Spleen (tissue), 11 donors: ENCODE results near the gene KLKB1. TPM values are rescaled to one million over a fixed set of nuclear protein-coding genes. Genes with fewer than 3 reads are reported as not detected.

ENCODE experiments used
- DNase-seq: peaks from one replicate; pipeline ENCODE4 v3.0.0-alpha.2; 2020
- H3K27ac ChIP-seq, 8 donors: fragments of 200-600 bp; sonication (generic) in 7 of 8; 1 replicate in 4 of 8; 2 replicates in 4 of 8; pipeline versions ENCODE4 v1.5.0 to v1.8.0; 2016 to 2021; ENCODE audit warnings: inconsistent platforms in 4 of 8, mild to moderate bottlenecking in 4 of 8, moderate library complexity in 1 of 8
- H3K27me3 ChIP-seq, 7 donors: fragments of 200-600 bp; sonication (generic) in 6 of 7; replicated peaks in 1 of 7; 1 replicate in 4 of 7; 2 replicates in 3 of 7; pipeline versions ENCODE4 v1.5.0 to v1.8.0; 2016 to 2021; ENCODE audit warnings: inconsistent platforms in 3 of 7, mild to moderate bottlenecking in 1 of 7
- H3K36me3 ChIP-seq, 6 donors: fragments of 200-600 bp; sonication (generic) in 5 of 6; 1 replicate in 4 of 6; 2 replicates in 2 of 6; pipeline versions ENCODE4 v1.5.0 to v1.8.0; 2016 to 2021; ENCODE audit warnings: inconsistent platforms in 2 of 6
- H3K4me1 ChIP-seq, 6 donors: fragments of 200-600 bp; sonication (generic) in 5 of 6; 1 replicate in 3 of 6; 2 replicates in 3 of 6; pipeline versions ENCODE4 v1.5.0 to v1.8.0; 2016 to 2021; ENCODE audit warnings: inconsistent platforms in 3 of 6
- H3K4me3 ChIP-seq, 8 donors: fragments of 200-600 bp; sonication (generic) in 7 of 8; 1 replicate in 4 of 8; 2 replicates in 4 of 8; pipeline versions ENCODE4 v1.5.0 to v1.8.0; 2016 to 2021; ENCODE audit warnings: inconsistent platforms in 4 of 8, mild to moderate bottlenecking in 4 of 8, moderate library complexity in 2 of 8
- H3K9me3 ChIP-seq, 8 donors: fragments of 200-600 bp; sonication (generic) in 7 of 8; 1 replicate in 4 of 8; 2 replicates in 4 of 8; pipeline versions ENCODE4 v1.5.0 to v1.8.0; 2016 to 2021; ENCODE audit warnings: inconsistent platforms in 4 of 8
- POLR2A ChIP-seq, 3 donors: fragments of 450-650 bp; IDR thresholded peaks; one replicate each; pipeline ENCODE4 v1.5.1; 2017; ENCODE audit warnings: antibody characterized with exemption in 3 of 3, mild to moderate bottlenecking in 1 of 3
- POLR2AphosphoS5 ChIP-seq, 3 donors: sonication (generic); formaldehyde crosslinking; IDR thresholded peaks; one replicate each; pipeline ENCODE4 v1.5.1; 2017; ENCODE audit warnings: antibody characterized with exemption in 3 of 3
- WGBS, 5 donors: extraction: QIAGEN DNeasy Blood & Tissue Kit in 3 of 5; methylation state at CpG; one replicate each; pipeline versions ENCODE4 v1.1.5 to v1.1.7; 2013 to 2018; 5-methylcytosine and 5-hydroxymethylcytosine counted together
- intact Hi-C: fragments of 100-400 bp; cut with DNase I; formaldehyde crosslinking; loops from one replicate; pipeline ENCODE4 v1.15.0; 2023; ENCODE audit warnings: low total_unique reads
- polyA plus RNA-seq, 3 donors: library from polyadenylated mRNA; stranded (reverse); fragments of 200-250 nt; gene quantifications; one replicate each; pipeline ENCODE4 v1.2.1, GENCODE V29; 2013
- total RNA-seq, 7 donors: library from RNA; depleted of rRNA in 3 of 7; stranded (reverse); fragments of >200 nt in 3 of 7; fragmentation: NEBNext Ultra II Directional in 4 of 7; extraction: Animal tissue kit (Norgen Biotek cat#: 25700) in 4 of 7; gene quantifications; one replicate each; pipeline versions ENCODE4 v1.1.0 to v1.2.1, GENCODE V29; 2016 to 2021
- TF ChIP-seq, protein P1 (sequence below), 11 experiments: fragments of 200-600 bp in 7 of 11; fragments of 450-650 bp in 4 of 11; sonication (generic) in 4 of 11; IDR thresholded peaks in 8 of 11; conservative IDR thresholded peaks in 3 of 11; 1 replicate in 7 of 11; 2 replicates in 4 of 11; pipeline versions ENCODE4 v1.4.0 to v1.8.0; 2016 to 2021; ENCODE audit warnings: antibody characterized with exemption in 11 of 11, inconsistent platforms in 4 of 11, mild to moderate bottlenecking in 1 of 11
- donor health status: healthy with polysubstance abuse.
- donor health status: DM: no; HTN: no; CAD: no; lungs with moderate emphysema.
- donor health status: DM: no; HTN: no; CAD: no.
- donor health status: Bipolar disorder and iron deficiency.
- donor health status: healthy.
- donor health status: DM: no; HTN: no; CAD: no.
- donor health status: DM: yes; HTN: yes; CAD: no.

Gene KLKB1
- total and polyA plus RNA-seq, 10 donors, result 0.67 to 5.8 (median 1.7) TPM

DNA sequence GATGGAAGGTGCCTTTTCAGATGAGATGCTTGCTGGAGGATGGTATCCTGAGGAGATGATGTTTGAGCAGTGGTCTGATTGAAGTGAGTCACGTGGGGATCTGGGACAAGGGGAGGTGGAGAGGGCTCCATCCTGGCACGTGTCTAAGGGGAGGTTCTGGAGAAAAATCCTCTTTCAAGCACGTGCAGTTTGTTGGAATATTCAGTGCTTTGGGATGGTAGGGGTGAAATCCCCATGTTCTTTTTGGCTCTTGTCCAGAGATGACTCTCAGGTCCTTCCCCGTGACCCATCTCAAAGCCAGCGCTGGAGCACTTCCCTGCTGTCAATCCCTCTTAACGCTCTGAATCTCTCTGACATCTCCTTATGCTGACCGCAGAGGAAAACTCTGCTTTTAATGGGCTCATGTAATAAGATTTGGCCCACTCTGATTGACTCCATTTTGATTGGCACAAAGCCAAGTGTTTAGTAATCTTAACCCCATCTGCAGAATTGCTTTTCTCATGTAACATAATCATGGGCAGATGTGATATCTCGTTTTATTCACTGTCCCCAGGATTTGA is 10.8 kb upstream of the KLKB1 start:
- no peaks in the 10 kb centered on the region for H3K27me3 ChIP-seq
- no peaks in the 10 kb centered on the region for H3K4me1 ChIP-seq
- peaks cover 0 to 8% (median 5%) of the 10 kb centered on the region in 6 donors for H3K36me3 ChIP-seq
- no peak overlapping the region for H3K4me3 ChIP-seq
- no peak for DNase-seq
- TF ChIP-seq POLR2A (IDR thresholded peaks at IDR 0.05) (no peak), POLR2AphosphoS5 (IDR thresholded peaks at IDR 0.05) (no peak)
- TF ChIP-seq, protein P1, sequence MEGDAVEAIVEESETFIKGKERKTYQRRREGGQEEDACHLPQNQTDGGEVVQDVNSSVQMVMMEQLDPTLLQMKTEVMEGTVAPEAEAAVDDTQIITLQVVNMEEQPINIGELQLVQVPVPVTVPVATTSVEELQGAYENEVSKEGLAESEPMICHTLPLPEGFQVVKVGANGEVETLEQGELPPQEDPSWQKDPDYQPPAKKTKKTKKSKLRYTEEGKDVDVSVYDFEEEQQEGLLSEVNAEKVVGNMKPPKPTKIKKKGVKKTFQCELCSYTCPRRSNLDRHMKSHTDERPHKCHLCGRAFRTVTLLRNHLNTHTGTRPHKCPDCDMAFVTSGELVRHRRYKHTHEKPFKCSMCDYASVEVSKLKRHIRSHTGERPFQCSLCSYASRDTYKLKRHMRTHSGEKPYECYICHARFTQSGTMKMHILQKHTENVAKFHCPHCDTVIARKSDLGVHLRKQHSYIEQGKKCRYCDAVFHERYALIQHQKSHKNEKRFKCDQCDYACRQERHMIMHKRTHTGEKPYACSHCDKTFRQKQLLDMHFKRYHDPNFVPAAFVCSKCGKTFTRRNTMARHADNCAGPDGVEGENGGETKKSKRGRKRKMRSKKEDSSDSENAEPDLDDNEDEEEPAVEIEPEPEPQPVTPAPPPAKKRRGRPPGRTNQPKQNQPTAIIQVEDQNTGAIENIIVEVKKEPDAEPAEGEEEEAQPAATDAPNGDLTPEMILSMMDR (IDR thresholded peaks at IDR 0.05 in 8 of 11, conservative IDR thresholded peaks at IDR 0.05 in 3 of 11), result no peak
- WGBS, 5 donors, result 65 to 80% (median 75%) methylated on average over 8 of the region's 8 CpGs
- no peak overlapping the region for H3K27ac ChIP-seq
- intact Hi-C loops, result no loop called here
- no peaks in the 10 kb centered on the region for H3K9me3 ChIP-seq

DNA sequence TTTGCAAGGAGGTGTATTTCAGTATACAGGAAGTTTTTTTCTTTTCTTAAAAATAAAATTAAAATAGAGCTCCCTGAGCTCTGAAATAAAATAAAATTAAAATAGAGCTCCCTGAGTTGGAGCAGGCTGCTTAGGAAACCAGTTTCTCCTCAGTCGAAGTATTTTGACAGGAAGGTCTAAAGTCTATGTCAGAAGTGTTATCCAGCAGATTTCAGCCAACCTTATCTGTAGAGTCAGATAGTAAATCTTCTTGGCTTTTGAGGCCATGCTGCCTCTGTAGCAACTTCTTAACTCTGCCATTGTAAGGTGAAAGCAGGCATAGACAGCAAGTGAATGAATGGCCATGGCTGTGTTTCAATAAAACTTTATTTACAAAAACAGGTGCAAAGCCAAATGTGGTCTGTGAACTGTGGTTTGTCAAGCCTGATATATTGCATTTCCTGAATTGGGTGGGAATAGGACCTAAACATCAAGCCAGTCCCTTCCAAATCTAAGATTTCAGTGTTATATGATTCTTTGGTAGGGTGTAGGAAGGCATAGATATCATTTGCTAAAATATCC is 9.5 kb upstream of the KLKB1 start:
- Histone ChIP-seq H3K27me3 (no peaks in the 10 kb centered on the region), H3K36me3 (no peaks in the 10 kb centered on the region), H3K27ac (no peak overlapping the region), H3K4me3 (no peak overlapping the region), H3K4me1 (no peaks in the 10 kb centered on the region), H3K9me3 (no peaks in the 10 kb centered on the region)
- 59 to 77% (median 75%) methylated on average over 1 of the region's 1 CpG for WGBS, 5 donors
- TF ChIP-seq POLR2A (IDR thresholded peaks at IDR 0.05) (no peak), POLR2AphosphoS5 (IDR thresholded peaks at IDR 0.05) (no peak)
- TF ChIP-seq, protein P1 (IDR thresholded peaks at IDR 0.05 in 8 of 11, conservative IDR thresholded peaks at IDR 0.05 in 3 of 11), result no peak
- DNase-seq, result no peak
- intact Hi-C loops, result no loop called here

DNA sequence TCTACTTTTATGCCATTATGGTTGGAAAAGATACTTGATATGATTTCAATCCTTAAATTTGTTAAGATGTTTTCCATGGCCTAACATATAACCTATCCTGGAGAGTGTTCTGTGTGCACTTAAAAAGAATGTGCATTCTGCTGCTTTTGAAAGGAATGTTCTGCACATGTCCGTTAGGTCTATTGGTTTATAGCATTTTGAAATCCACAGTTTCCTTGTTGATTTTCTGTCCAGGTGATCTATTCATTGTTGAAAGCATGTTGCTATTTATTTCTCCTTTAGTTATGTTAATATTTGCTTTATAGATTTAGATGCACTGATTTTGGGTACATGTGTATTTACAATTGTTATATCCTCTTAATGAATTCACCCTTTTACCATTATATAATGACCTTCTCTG is 5.7 kb upstream of the KLKB1 start:
- H3K4me1 ChIP-seq, result no peaks in the 10 kb centered on the region
- intact Hi-C loops, result no loop called here
- 87 to 97% (median 90%) methylated on average over 1 of the region's 1 CpG for WGBS, 5 donors
- no peaks in the 10 kb centered on the region for H3K27me3 ChIP-seq
- TF ChIP-seq POLR2AphosphoS5 (IDR thresholded peaks at IDR 0.05) (no peak), POLR2A (IDR thresholded peaks at IDR 0.05) (no peak)
- TF ChIP-seq, protein P1 (IDR thresholded peaks at IDR 0.05 in 8 of 11, conservative IDR thresholded peaks at IDR 0.05 in 3 of 11), result no peak
- H3K9me3 ChIP-seq, result peaks cover 0 to 31% (median 26%) of the 10 kb centered on the region in 8 donors
- no peak for DNase-seq
- H3K27ac ChIP-seq, result no peak overlapping the region
- H3K4me3 ChIP-seq, result no peak overlapping the region
- H3K36me3 ChIP-seq, result no peaks in the 10 kb centered on the region

DNA sequence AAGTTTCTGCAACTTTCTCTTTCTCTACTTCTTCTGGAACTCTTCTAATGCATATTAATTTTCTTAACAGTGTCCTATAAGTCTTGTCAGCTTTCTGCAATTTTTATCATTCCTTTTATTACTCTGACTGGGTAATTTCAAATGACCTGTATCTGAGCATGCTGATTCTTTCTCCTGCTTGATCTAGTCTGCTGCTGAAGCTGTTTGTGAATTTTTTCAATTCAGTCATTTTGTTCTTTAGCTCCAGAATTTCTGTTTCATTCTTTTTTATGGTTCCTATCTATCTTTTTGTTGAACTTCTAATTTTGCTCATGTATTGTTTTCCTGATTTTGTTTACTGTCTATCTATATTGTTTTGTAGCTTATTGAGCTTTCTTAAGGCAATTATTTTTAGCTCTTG is 1.5 kb upstream of the KLKB1 start:
- no peaks in the 10 kb centered on the region for H3K27me3 ChIP-seq
- intact Hi-C loops, result no loop called here
- H3K4me1 ChIP-seq, result no peaks in the 10 kb centered on the region
- DNase-seq, result no peak
- H3K36me3 ChIP-seq, result no peaks in the 10 kb centered on the region
- H3K4me3 ChIP-seq, result no peak overlapping the region
- peaks cover 0 to 34% (median 26%) of the 10 kb centered on the region in 8 donors for H3K9me3 ChIP-seq
- TF ChIP-seq POLR2AphosphoS5 (IDR thresholded peaks at IDR 0.05), result no peak
- TF ChIP-seq, protein P1 (IDR thresholded peaks at IDR 0.05 in 8 of 11, conservative IDR thresholded peaks at IDR 0.05 in 3 of 11), result no peak
- no peak for TF ChIP-seq POLR2A (IDR thresholded peaks at IDR 0.05)
- H3K27ac ChIP-seq, result no peak overlapping the region
